ENCODE measurements around the gene DTX1.

- TF ChIP-seq BHLHE40 (IDR thresholded peaks at IDR 0.05; ENCODE audit: borderline replicate concordance) (no peak), SP1 (IDR thresholded peaks at IDR 0.05) (no peak), PKNOX1 (IDR thresholded peaks at IDR 0.05) (no peak), SUZ12 (IDR thresholded peaks at IDR 0.05) (no peak), FOXM1 (IDR thresholded peaks at IDR 0.05; ENCODE audit: borderline replicate concordance) (no peak), LEF1 (IDR thresholded peaks at IDR 0.05; ENCODE audit: borderline replicate concordance) (no peak), ARNT (IDR thresholded peaks at IDR 0.05) (no peak), ELF4 (IDR thresholded peaks at IDR 0.05) (no peak), ZNF384 (IDR thresholded peaks at IDR 0.05) (no peak)
Measured at GRCh38 chr12:113129664-113130456, 73.3 kb downstream of the DTX1 start.
